ENCODE results near the gene JAK1. TPM values are rescaled to one million over a fixed set of nuclear protein-coding genes. Genes with fewer than 3 reads are reported as not detected.
A peak's percentile ranks its signal among the peaks of the same experiment; 100 is the strongest.

JAK1 gene
- total and polyA plus RNA-seq, 10 of the 15 experiments (the other 5 are each of a cell fraction or from before 2014, with no cell fraction given) = 9.6 to 45.5 (median 35.7) TPM

- TF ChIP-seq SPI1 (IDR thresholded peaks at IDR 0.05; ENCODE audit: borderline replicate concordance, insufficient read depth, low read depth, low read length) (peak; percentile 90), BCL3 (IDR thresholded peaks at IDR 0.05; ENCODE audit: borderline replicate concordance, insufficient read depth, low read depth, low read length, poor library complexity, severe bottlenecking) (peak; percentile 55), POLR2AphosphoS2 (IDR thresholded peaks at IDR 0.05; ENCODE audit: low read depth, low read length) (no peak), IRF5 (IDR thresholded peaks at IDR 0.05; ENCODE audit: borderline replicate concordance) (no peak), ATF7 (IDR thresholded peaks at IDR 0.05; ENCODE audit: low read depth) (peak; percentile 88), YBX1 (IDR thresholded peaks at IDR 0.05) (no peak), DPF2 (IDR thresholded peaks at IDR 0.05) (no peak), BMI1 (IDR thresholded peaks at IDR 0.05; ENCODE audit: borderline replicate concordance) (peak; percentile 39; the same call in 1 of the 2 replicates), BHLHE40 (IDR thresholded peaks at IDR 0.05; ENCODE audit: borderline replicate concordance in 1 of 2, low read depth in 2 of 2, low read length in 1 of 2) (no peak), RUNX3 (IDR thresholded peaks at IDR 0.05; ENCODE audit: low read length) (peak; percentile 95), NR2C2 (IDR thresholded peaks at IDR 0.05; ENCODE audit: borderline replicate concordance, control insufficient read depth, insufficient read length, low read depth) (no peak), JUND (IDR thresholded peaks at IDR 0.05; ENCODE audit: low read depth, low read length) (0 out of 2 replicates have a peak, but pooled peaks have one; percentile 29), ZNF274 (IDR thresholded peaks at IDR 0.05; ENCODE audit: insufficient read depth, insufficient read length) (no peak), HDGF (IDR thresholded peaks at IDR 0.05) (no peak), RAD51 (IDR thresholded peaks at IDR 0.05) (no peak), FOXM1 (IDR thresholded peaks at IDR 0.05; ENCODE audit: low read depth, low read length) (peak; percentile 74), CHD4 (IDR thresholded peaks at IDR 0.05) (no peak), PML (IDR thresholded peaks at IDR 0.05; ENCODE audit: low read length) (0 out of 2 replicates have a peak, but pooled peaks have one; percentile 47), PAX5 (IDR thresholded peaks at IDR 0.05; ENCODE audit: borderline replicate concordance, low read depth, low read length) (0 out of 2 replicates have a peak, but pooled peaks have one; percentile 42), CBX5 (IDR thresholded peaks at IDR 0.05; ENCODE audit: low read depth) (0 out of 2 replicates have a peak, but pooled peaks have one; percentile 35), ASH2L (IDR thresholded peaks at IDR 0.05; ENCODE audit: borderline replicate concordance, low read depth) (no peak), E2F8 (IDR thresholded peaks at IDR 0.05; ENCODE audit: low read depth, partially characterized antibody) (no peak), IKZF2 (IDR thresholded peaks at IDR 0.05) (peak; percentile 30 to 35; a peak in 1 of 4 replicates), YY1 (IDR thresholded peaks at IDR 0.05; ENCODE audit: low read depth, low read length) (no peak), BCL11A (IDR thresholded peaks at IDR 0.05; ENCODE audit: low read depth, low read length) (peak; percentile 81; the same call in 1 of the 2 replicates), JUNB (IDR thresholded peaks at IDR 0.05) (peak; percentile 79)
Observed at GRCh38 chr1:64986903-64987871, 20.8 kb upstream of the JAK1 start (continued).
